Measurements from ENCODE around the gene FAT1.
A peak's percentile ranks its signal among the peaks of the same experiment; 100 is the strongest.

The FAT1 gene

GRCh38 chr4:186557061-186557460, 166.6 kb downstream of the FAT1 start:
- DNase-seq, result no peak

GRCh38 chr4:186554914-186555827, 168.5 kb downstream of the FAT1 start, which contains the start of gene MTNR1A:
Gene MTNR1A (minus strand): TSS chr4:186555567. CDS start chr4:186555365, 202 bp downstream.
- DNase-seq, result peak; percentile 34

GRCh38 chr4:186554539-186554913, 169.1 kb downstream of the FAT1 start:
- DNase-seq, result peak; percentile 50

- DNase-seq, result no peak
Observed at GRCh38 chr4:186553717-186554116, 169.9 kb downstream of the FAT1 start.

- DNase-seq, result no peak
Observed at GRCh38 chr4:186551849-186552248, 171.8 kb downstream of the FAT1 start.

GRCh38 chr4:186545436-186545835, 178.2 kb downstream of the FAT1 start:
- DNase-seq, result no peak

- DNase-seq, result no peak
Observed at GRCh38 chr4:186543206-186543605, 180.4 kb downstream of the FAT1 start.

- DNase-seq, result no peak
Observed at GRCh38 chr4:186541801-186542200, 181.9 kb downstream of the FAT1 start.

GRCh38 chr4:186537843-186538521, 185.7 kb downstream of the FAT1 start:
- DNase-seq, result no peak

All from NCI-H345 (cell line).